Measurements from ENCODE around the gene NPM1.
"Not testable (repeated sequence)": the region's sequence is repeated elsewhere in the genome, so short reads cannot be mapped to it uniquely, and the experiment has no call there.

Gene NPM1, protein sequence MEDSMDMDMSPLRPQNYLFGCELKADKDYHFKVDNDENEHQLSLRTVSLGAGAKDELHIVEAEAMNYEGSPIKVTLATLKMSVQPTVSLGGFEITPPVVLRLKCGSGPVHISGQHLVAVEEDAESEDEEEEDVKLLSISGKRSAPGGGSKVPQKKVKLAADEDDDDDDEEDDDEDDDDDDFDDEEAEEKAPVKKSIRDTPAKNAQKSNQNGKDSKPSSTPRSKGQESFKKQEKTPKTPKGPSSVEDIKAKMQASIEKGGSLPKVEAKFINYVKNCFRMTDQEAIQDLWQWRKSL

DNA sequence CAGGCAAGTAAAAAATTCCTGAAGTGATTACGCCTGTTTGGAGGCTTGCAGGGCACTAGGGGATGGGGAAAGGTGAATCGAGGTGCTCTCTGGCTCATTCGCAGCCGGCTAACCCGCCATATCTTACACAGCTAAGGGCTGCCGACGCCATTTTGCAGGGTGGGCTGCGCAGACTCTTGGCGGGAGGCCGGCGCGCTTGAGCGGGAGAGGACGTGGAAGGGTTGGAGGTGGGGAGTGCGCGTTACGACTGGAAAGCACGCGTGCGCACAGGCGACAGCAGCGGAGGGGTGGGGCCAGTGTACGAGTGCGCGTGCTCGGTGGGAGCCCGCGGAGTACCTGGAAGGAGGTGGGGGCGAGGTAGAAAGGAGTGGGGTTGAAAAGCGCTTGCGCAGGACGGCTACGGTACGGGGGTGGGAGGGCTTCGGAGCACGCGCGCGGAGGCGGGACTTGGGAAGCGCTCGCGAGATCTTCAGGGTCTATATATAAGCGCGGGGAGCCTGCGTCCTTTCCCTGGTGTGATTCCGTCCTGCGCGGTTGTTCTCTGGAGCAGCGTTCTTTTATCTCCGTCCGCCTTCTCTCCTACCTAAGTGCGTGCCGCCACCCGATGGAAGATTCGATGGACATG, at the start of gene NPM1:
NPM1 (plus strand) TSS at position 505 of the 625 bp plus-strand sequence; CDS start at position 605, 100 bp downstream.
- peak; percentile 96 for DNase-seq

DNA sequence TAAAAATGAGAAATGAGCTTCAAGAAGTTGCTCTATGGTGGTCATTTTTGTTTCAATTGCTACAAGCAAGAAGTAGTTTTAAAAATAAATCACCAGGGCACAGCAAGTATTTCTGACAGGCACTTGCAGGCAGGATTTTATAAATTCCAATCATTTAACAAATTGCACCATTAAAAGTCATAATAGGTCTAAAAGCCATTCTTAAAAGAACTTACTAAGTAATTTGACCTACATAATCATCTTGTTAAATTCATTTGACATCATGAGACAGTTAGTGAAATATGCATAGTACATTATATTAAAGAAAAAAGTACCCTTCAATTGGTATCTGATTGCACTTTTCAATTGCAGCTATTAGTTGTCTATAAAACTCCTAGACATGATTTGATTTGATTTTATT, 47.6 kb upstream of the NPM1 start:
- DNase-seq, result no peak

DNA sequence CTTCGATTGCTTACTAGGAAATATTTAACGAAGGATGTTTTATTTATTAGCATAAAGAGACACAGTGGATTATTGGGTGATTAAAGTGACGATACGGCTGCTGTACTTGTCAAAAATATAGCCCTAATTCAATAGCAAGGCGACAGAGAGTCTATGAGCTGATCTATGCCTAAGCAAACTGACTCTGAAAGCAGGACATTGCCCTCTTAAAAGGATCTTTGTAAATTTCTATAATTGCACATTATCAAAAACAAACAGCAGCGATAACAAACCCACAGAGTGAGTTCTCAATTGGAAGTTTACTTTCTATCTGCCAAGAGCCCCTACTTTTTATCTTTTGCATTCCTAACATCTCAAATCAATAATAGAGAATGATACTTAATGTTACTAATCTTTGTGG, 47.2 kb upstream of the NPM1 start:
- no peak for DNase-seq

GRCh38 chr5:171342362-171343111, 45.1 kb upstream of the NPM1 start:
- no peak for DNase-seq

GRCh38 chr5:171344936-171345608, 42.6 kb upstream of the NPM1 start:
- DNase-seq, result no peak

DNA sequence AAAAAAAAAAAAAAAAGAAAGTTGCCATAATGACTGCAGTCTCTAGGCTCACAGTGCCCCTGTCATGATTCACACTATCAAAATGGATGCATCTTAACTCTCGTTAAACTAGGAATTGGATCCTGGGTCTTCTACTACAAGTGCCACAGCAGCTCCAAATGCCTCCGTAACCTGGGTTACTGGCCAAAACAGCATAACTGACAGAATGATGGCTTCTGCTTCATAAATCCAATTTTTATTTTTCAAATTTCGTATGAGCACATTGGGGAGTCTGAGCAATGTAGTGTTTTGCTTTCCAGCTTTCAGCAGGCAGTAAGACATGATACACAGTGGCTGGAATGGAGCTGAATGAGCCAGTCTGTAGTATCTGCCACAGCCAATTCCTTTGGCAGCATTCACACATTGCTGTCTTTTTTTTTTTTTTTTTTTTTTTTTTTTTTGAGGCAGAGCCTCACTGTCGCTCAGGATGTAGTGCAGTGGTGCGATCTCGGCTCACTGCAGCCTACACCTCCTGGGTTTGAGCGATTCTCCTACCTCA, 36.0 kb upstream of the NPM1 start:
- no peak for DNase-seq

GRCh38 chr5:171355302-171355724, 32.3 kb upstream of the NPM1 start:
- DNase-seq, result no peak

GRCh38 chr5:171357843-171358242, 29.8 kb upstream of the NPM1 start:
- DNase-seq, result no peak

DNA sequence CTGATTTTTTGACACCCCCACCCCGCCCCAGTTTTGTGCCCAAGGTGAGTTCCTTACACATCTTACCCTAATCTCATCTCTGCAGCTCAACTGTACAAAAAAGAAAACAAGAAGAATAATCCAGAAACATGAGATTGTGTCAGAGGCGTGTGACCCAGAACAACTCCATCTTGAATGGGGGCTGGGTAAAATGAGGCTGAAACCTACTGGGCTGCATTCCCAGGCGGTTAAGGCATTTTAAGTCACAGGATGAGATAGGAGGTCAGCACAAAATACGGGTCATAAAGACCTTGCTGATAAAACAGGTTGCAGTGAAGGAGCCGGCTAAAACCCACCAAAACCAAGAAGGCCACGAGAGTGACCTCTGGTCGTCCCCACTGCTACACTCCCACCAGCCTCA, 26.5 kb upstream of the NPM1 start:
- DNase-seq, result not testable (repeated sequence)

- DNase-seq, result not testable (repeated sequence)
These were observed 24.4 kb upstream of the NPM1 start for GRCh38 chr5:171363249-171363648.

DNA sequence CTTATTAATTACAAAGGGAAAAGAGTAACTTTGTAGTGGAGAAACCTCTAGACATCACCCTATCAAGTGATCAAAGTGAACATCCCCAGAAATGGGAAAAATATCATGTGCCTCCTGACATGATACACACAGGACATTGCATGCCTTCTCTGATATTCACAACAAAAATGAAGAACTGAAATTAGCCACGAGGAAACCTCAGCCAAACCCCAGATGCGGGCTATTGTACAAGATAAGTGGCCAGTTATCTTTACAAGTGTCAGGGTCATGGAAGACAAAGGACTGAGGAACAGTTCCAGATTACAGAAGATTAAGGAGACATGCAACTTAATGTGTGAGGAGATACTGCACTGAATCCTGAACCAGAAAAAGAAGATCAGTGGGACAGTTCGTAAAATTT, 23.8 kb upstream of the NPM1 start:
- DNase-seq, result no peak

GRCh38 chr5:171365351-171365750, 22.3 kb upstream of the NPM1 start:
- no peak for DNase-seq

DNA sequence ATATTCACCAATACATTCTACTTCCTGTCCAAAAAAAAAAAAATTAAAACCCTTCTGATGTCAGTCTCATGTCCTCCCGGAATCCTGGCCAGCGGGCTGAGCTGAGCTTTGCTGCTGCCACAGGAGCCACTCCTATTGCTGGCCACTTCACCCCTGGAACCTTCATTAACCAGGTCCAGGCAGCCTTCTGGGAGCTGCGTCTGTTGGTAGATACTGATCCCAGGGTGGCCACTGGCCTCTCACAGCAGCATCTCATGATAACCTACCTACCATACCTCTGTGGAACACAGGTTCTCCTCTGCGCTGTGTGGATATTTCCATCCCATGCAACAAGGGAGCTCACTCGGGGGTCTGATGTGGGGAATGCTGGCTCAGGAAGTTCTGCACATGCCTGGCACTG, 21.0 kb upstream of the NPM1 start:
- no peak for DNase-seq

DNA sequence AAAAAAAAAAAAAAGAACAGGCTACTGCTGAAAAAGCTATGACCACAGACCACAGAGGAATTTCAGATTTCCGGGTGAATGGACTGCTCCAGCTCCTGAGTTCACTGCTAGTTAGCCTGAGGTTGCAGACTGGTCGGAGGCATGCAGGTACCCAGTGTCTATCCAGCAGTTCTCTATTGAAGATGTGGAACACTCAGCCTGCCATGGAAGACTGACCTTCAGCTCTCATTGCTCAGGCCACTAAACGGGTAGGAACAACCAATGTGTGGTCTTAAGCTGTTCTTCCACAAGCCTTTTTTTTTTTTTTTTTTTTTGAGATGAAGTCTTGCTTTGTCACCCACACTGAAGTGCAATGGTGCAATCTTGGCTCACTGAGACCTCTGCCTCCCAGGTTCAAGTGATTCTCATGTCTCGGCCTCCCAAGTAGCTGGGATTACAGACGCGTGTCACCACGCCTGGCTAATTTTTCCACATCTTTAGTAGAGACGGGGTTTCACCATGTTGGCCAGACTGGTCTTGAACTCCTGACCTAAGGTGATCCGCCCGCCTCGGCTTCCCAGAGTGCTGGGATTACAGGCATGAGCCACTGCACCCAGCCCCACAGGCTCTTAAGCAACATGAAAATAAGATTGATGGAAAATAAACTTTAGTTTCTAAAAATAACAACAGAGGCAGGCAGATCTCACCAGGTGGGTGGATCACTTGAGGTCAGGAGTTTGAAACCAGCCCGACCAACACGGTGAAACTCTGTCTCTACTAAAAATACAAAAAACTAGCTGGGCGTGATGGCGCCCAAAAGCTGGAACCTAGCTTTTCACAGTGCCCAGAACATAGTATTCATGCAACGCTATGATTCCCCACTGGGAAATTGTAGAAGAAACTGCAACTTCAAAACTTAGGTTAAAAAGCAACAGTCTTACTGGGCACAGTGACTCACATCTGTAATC, 20.0 kb upstream of the NPM1 start:
- no peak for DNase-seq

- no peak for DNase-seq
These were observed 18.6 kb upstream of the NPM1 start for GRCh38 chr5:171369056-171369455.

DNA sequence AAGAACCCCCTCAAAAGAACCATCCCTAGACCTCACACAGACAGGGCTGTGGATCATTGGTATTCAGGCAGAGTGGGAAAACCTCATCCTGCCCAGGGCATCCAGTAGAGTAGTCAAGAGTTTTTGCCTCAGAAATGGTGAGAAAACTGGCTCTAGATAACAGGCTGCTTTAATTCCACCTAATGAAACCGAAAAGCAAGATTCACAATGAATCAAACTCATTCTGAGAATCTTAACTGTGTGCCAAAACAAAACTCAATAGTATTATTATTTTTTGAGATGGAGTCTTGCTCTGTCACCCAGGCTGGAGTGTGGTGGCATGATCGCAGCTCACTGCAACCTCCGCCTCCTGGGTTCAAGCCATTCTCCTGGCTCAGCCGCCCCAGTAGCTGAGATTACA, 17.8 kb upstream of the NPM1 start:
- no peak for DNase-seq

DNA sequence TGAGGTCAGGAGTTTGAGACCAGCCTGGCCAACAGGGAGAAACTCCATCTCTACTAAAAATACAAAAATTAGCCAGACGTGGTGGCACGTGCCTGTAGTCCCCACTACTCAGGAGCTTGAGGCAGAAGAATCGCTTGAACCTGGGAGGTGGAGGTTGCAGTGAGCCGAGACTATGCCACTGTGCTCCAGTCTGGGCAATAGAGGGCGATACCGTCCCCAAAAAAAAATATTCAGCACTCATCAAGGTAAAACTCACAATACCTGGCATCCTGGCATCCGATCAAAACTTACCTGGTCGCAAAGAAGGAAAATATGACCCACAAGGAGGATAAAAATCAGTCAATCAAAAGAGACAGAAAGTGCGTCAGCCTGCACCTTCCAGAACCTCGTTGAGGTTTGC, 16.8 kb upstream of the NPM1 start:
- DNase-seq, result not testable (repeated sequence)

GRCh38 chr5:171371326-171371725, 16.3 kb upstream of the NPM1 start:
- DNase-seq, result no peak

GRCh38 chr5:171379961-171380360, 7.7 kb upstream of the NPM1 start:
- no peak for DNase-seq

DNA sequence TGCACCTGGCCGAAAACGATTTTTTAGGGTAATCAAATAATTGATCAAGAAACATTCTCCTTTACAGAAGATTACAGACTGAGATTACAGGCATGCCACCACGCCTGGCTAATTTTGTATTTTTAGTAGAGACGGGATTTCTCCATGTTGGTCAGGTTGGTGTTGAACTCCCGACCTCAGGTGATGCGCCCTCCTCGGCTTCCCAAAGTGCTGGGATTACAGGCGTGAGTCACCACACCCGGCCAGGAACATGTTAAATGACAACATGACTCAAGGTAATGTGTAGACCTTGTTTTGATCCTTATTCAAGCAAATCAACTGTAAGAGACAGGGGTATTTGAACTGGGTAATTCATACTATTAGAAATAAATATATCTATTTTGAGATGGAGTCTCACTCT, 3.2 kb upstream of the NPM1 start:
- not testable (repeated sequence) for DNase-seq

DNA sequence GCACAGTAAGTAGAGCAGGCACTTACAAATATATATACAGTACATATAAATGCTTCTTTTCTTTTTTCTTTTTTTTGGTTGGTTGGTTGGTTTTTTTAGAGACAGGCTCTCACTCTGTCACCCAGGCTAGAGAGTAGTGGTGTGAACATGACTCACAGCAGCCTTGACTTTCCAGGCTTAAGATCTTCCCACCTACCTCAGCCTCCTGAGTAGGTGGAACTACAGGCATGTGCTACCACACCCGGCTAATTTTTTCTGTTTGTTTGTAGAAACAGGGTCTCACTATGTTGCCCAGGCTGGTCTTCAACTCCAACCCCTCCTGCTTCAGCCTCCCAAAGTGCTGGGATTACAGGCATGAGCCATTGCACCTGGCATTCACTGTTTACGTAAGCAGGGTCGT, 2.6 kb upstream of the NPM1 start:
- not testable (repeated sequence) for DNase-seq
